H1 (cell line): Measurements from ENCODE around the gene SVOPL. TPM values are rescaled to one million over a fixed set of nuclear protein-coding genes. Genes with fewer than 3 reads are reported as not detected.

ENCODE experiments used
- polyA plus RNA-seq, 7 experiments: library from polyadenylated mRNA; depleted of rRNA in 3 of 7; stranded (reverse) in 5 of 7; unstranded in 2 of 7; fragments of >200 nt in 5 of 7; fragments of 200-250 nt in 2 of 7; gene quantifications; 1 replicate in 5 of 7; 2 replicates in 1 of 7; 4 replicates in 1 of 7; pipeline versions ENCODE4 v1.2.1 to v1.2.3, GENCODE V29; 2011 to 2013; ENCODE audit warnings: missing spikeins in 2 of 7, mixed read lengths in 2 of 7
- small RNA-seq: library from polyadenylated mRNA; stranded (forward); fragments of <200 nt; extraction: miRNeasy Mini kit (QIAGEN cat#:217004); gene quantifications from one replicate; pipeline ENCODE3, GENCODE V24; 2013; ENCODE audit not compliant: insufficient read depth
- total RNA-seq: library from RNA; stranded (reverse); fragmentation: NEBNext Ultra II Directional; extraction: Animal tissue kit (Norgen Biotek cat#: 25700); gene quantifications from 2 replicates; pipeline ENCODE4 v1.2.1, GENCODE V29; 2021

Gene SVOPL
- total and polyA plus RNA-seq, 2 of the 8 experiments (the other 6 are each of a cell fraction or from before 2014, with no cell fraction given): 1.1 to 1.4 TPM

Small RNA genes lying within 50 kb of the gene (small RNA-seq; reads per million reads assigned to genes)
- gene RF00561: not detected

Other genes with a start within 250 kb of the SVOPL start
- gene TRIM24, start 241.1 kb downstream of the SVOPL start, total RNA-seq: 146 and 149 TPM in 2 replicates
- gene TRIM24, start 241.1 kb downstream of the SVOPL start, polyA plus RNA-seq (2011; rRNA removed): 50.4 and 67.6 TPM in 2 replicates
- gene TMEM213, start 96.6 kb upstream of the SVOPL start, total RNA-seq: 0.67 TPM in 1 of 2 replicates, not detected in the other
- gene TMEM213, start 96.6 kb upstream of the SVOPL start, polyA plus RNA-seq (2011; rRNA removed): 0.21 and 0.38 TPM in 2 replicates
- 0.47 and 0.78 TPM in 2 replicates for gene ATP6V0A4, start 96.8 kb upstream of the SVOPL start, total RNA-seq
- 1.2 and 1.6 TPM in 2 replicates for gene ATP6V0A4, start 96.8 kb upstream of the SVOPL start, polyA plus RNA-seq (2011; rRNA removed)